ENCODE results near the gene HIP1R.

DNA sequence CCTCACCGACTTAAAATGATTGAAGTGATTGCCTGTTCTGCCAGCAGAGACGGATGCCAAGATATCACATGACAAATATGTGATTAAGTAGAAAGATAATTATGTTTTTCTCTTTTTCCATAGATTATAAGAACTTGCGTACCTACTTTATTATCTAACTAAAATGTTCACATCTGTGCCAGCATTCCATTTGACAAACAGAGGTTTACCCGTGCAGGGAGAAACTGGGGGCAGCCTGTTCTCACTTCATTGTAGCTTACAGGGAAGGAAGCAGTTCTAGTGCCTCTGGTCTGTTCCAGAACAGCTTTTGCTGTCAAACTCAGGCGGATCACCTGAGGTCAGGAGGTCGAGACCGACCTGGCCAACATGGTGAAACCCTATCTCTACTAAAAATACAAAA is 31.3 kb upstream of the HIP1R start:
- TF ChIP-seq CTCF (IDR thresholded peaks at IDR 0.05): no peak
- TF ChIP-seq POLR2A (IDR thresholded peaks at IDR 0.05; ENCODE audit: low read length): no peak
- TF ChIP-seq EP300 (IDR thresholded peaks at IDR 0.05): no peak
- no peak for TF ChIP-seq RCOR1 (IDR thresholded peaks at IDR 0.05; ENCODE audit: low read depth, low read length)
- TF ChIP-seq MAX (IDR thresholded peaks at IDR 0.05): no peak
- no peak for TF ChIP-seq ZC3H11A (IDR thresholded peaks at IDR 0.05)
- no peak for TF ChIP-seq REST (IDR thresholded peaks at IDR 0.05)
- no peak for TF ChIP-seq FOSB (CRISPR knock-in tag; IDR thresholded peaks at IDR 0.05)
- TF ChIP-seq, protein P1, sequence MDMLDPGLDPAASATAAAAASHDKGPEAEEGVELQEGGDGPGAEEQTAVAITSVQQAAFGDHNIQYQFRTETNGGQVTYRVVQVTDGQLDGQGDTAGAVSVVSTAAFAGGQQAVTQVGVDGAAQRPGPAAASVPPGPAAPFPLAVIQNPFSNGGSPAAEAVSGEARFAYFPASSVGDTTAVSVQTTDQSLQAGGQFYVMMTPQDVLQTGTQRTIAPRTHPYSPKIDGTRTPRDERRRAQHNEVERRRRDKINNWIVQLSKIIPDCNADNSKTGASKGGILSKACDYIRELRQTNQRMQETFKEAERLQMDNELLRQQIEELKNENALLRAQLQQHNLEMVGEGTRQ (IDR thresholded peaks at IDR 0.05): no peak
- no peak for TF ChIP-seq JUN (IDR thresholded peaks at IDR 0.05)
- no peak for TF ChIP-seq MYC (IDR thresholded peaks at IDR 0.05; ENCODE audit: borderline replicate concordance, low read length)
- no peak for TF ChIP-seq RFX5 (IDR thresholded peaks at IDR 0.05)

Data from A549 (cell line).